Right lobe of liver (tissue), 6 donors: Measurements from ENCODE around the gene NFATC4. TPM values are rescaled to one million over a fixed set of nuclear protein-coding genes. Genes with fewer than 3 reads are reported as not detected.

Experiments used
- ATAC-seq, 4 donors: fragments of 200-7000 bp; cut with Tn5 transposase; one replicate each; pipeline ENCODE4 v1.9.1; 2020; ENCODE audit warnings: mild to moderate bottlenecking in 4 of 4, moderate library complexity in 4 of 4
- DNase-seq, 3 donors: peaks; one replicate each; pipeline ENCODE4 v3.0.0-alpha.2; 2020
- H3K27ac ChIP-seq, 3 donors: fragments of 200-600 bp; one replicate each; pipeline ENCODE4 v1.8.0; 2022
- H3K27me3 ChIP-seq, 2 donors: fragments of 200-600 bp; one replicate each; pipeline ENCODE4 v1.8.0; 2022
- H3K36me3 ChIP-seq, 4 donors: fragments of 200-600 bp; sonication (generic) in 1 of 4; one replicate each; pipeline versions ENCODE4 v1.5.1 to v1.8.0; 2017 to 2022; ENCODE audit warnings: control low read depth in 1 of 4
- H3K4me1 ChIP-seq, 4 donors: fragments of 200-600 bp; sonication (generic) in 1 of 4; one replicate each; pipeline versions ENCODE4 v1.5.1 to v1.8.0; 2017 to 2022; ENCODE audit warnings: control low read depth in 1 of 4
- H3K4me3 ChIP-seq, 3 donors: fragments of 200-600 bp; one replicate each; pipeline ENCODE4 v1.8.0; 2022
- H3K9me3 ChIP-seq, 4 donors: fragments of 200-600 bp; sonication (generic) in 1 of 4; one replicate each; pipeline versions ENCODE4 v1.5.1 to v1.8.0; 2017 to 2022; ENCODE audit warnings: control low read depth in 1 of 4
- POLR2A ChIP-seq: fragments of 450-650 bp; IDR thresholded peaks from one replicate; pipeline ENCODE4 v1.6.1; 2017; ENCODE audit warnings: antibody characterized with exemption, mild to moderate bottlenecking
- WGBS: methylation state at CpG from one replicate; pipeline ENCODE4 v1.1.6; 2018; ENCODE audit warnings: low coverage, low lambda C conversion rate; ENCODE audit not compliant: insufficient coverage; ENCODE audit errors: missing lambda C conversion rate; 5-methylcytosine and 5-hydroxymethylcytosine counted together
- intact Hi-C, 2 donors: fragments of 100-400 bp; cut with DNase I; formaldehyde crosslinking; loops; one replicate each; pipeline versions ENCODE4 v1.11.2 to v1.14.1; 2022
- total RNA-seq, 6 experiments: library from RNA; depleted of rRNA in 2 of 6; stranded (reverse); fragments of >200 nt in 2 of 6; fragmentation: NEBNext Ultra II Directional in 3 of 6; extraction: Animal tissue kit (Norgen Biotek cat#: 25700) in 3 of 6; gene quantifications; one replicate each; pipeline versions ENCODE4 v1.1.0 to v1.2.4, GENCODE V29; 2016 to 2023
- TF ChIP-seq, protein P1 (sequence below), 4 donors: fragments of 200-600 bp in 3 of 4; fragments of 450-650 bp in 1 of 4; IDR thresholded peaks; one replicate each; pipeline versions ENCODE4 v1.5.1 to v1.8.0; 2016 to 2022; ENCODE audit warnings: antibody characterized with exemption in 4 of 4, mild to moderate bottlenecking in 2 of 4
- donor health status: DM: no; HTN: yes; CAD: no.
- donor health status: DM: no; HTN: no; CAD: no.
- donor health status: DM: no; HTN: no; CAD: no.
- donor health status: DM: no; HTN: yes; CAD: no.
- donor health status: DM: no; HTN: yes; CAD: no.

NFATC4 gene
- total RNA-seq, 6 experiments from 2014 or later, result 1.0 to 3.7 (median 2.0) TPM

DNA sequence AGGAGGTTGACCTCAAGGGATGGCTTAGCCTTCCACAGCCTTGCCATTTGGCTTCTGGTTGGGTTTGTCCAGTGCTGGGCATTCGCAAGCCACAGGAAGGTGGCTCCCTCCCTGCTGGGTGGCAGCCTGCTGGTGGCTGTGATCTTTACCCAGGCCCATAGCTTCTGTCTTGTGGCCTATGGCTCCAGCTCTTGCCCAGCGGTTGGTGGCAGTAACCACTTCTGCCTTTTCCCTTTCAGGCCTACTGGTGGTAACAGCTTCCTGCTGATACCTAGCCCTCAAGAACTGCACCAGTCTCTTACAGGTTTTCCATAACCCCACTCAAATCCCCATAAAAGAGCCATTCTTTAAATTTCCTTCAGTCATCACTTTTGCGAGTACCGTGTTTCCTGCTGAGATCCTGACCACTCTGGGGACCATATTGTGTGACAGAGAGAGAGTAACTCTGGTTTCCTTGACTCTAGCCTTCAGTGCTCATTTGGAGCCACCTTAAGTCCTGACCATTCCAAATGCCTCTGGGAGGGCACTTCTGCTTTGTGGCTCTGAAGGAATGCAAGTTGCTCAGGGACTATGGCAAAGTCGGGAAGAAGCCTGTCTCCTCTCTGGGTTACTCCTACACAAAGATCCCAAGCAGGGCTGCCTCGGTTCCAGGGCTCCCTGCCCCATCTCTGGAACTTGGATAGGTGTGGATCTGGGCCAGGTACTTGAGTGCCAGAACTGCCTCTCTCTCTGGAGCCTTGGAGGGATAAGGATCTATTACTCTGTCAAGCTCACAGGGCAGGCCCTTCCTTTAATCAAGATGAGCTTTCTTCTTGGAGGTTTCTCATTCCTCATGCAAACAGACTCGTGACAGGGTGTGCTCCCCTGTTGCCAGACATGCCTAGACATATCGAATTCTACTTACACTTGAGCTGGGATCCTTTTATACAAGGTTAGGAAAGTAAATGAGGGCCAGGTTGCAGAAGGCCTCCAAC is 27.9 kb downstream of the NFATC4 start:
- no peak for ATAC-seq
- WGBS, result 77% methylated on average over 5 of the region's 8 CpGs

GRCh38 chr14:24397639-24398292 is 29.8 kb downstream of the NFATC4 start:
- DNase-seq (no peak), ATAC-seq (no peak)
- Histone ChIP-seq H3K9me3 (no peaks in the 10 kb centered on the region), H3K27me3 (no peaks in the 10 kb centered on the region), H3K36me3 (no peaks in the 10 kb centered on the region), H3K4me1 (peaks cover 0 to 21% (median 0%) of the 10 kb centered on the region in 4 donors), H3K4me3 (no peak overlapping the region), H3K27ac (peak overlapping the region in 1 of 3 donors; percentile 26)
- whole genome bisulfite sequencing, result 60% methylated on average over 2 of the region's 6 CpGs
- intact Hi-C loops, result no loop called here
- TF ChIP-seq, protein P1, sequence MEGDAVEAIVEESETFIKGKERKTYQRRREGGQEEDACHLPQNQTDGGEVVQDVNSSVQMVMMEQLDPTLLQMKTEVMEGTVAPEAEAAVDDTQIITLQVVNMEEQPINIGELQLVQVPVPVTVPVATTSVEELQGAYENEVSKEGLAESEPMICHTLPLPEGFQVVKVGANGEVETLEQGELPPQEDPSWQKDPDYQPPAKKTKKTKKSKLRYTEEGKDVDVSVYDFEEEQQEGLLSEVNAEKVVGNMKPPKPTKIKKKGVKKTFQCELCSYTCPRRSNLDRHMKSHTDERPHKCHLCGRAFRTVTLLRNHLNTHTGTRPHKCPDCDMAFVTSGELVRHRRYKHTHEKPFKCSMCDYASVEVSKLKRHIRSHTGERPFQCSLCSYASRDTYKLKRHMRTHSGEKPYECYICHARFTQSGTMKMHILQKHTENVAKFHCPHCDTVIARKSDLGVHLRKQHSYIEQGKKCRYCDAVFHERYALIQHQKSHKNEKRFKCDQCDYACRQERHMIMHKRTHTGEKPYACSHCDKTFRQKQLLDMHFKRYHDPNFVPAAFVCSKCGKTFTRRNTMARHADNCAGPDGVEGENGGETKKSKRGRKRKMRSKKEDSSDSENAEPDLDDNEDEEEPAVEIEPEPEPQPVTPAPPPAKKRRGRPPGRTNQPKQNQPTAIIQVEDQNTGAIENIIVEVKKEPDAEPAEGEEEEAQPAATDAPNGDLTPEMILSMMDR (IDR thresholded peaks at IDR 0.05), result no peak
- no peak for TF ChIP-seq POLR2A

More for the DNA sequence above, 27.9 kb downstream of the NFATC4 start:
- H3K27ac ChIP-seq, result no peak overlapping the region
- no peak overlapping the region for H3K4me3 ChIP-seq
- peaks cover 0 to 23% (median 0%) of the 10 kb centered on the region in 4 donors for H3K4me1 ChIP-seq
- H3K27me3 ChIP-seq, result no peaks in the 10 kb centered on the region
- H3K36me3 ChIP-seq, result no peaks in the 10 kb centered on the region
- no peak for DNase-seq
- H3K9me3 ChIP-seq, result no peaks in the 10 kb centered on the region
- no peak for TF ChIP-seq POLR2A
- TF ChIP-seq, protein P1 (IDR thresholded peaks at IDR 0.05), result no peak
- intact Hi-C loops, result no loop called here

DNA sequence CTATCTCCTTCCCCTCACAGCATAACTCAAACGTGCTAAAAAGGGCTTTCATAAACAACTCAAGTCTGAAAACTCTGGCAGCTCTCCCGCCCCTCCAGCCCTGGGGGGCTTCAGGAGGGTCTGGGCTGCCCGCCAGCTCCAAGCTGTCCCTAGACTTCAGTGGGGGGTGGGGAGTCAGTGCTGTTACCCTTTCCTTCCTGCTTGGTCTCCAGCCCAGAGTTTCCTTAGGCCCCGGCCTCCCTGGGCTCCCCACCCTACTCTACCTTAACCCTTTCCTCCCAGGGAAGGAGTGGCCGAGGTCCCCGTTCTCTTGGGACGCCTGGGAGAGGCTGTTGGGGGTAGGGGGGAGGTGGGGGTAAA is 30.3 kb downstream of the NFATC4 start:
- Histone ChIP-seq H3K27ac (peak overlapping the region in 2 of 3 donors; percentile 26 to 52), H3K4me3 (peak overlapping the region; percentile 59 to 62 (median 61)), H3K27me3 (no peaks in the 10 kb centered on the region), H3K36me3 (no peaks in the 10 kb centered on the region), H3K9me3 (no peaks in the 10 kb centered on the region), H3K4me1 (peaks cover 0 to 24% (median 0%) of the 10 kb centered on the region in 4 donors)
- no peak for DNase-seq
- intact Hi-C loops, result no loop called here
- ATAC-seq, result peak in 3 of 4 donors; percentile 12 to 38 (median 27)
- no peak for TF ChIP-seq POLR2A
- TF ChIP-seq, protein P1 (IDR thresholded peaks at IDR 0.05), result no peak
- 20% methylated on average over 1 of the region's 7 CpGs for WGBS

DNA sequence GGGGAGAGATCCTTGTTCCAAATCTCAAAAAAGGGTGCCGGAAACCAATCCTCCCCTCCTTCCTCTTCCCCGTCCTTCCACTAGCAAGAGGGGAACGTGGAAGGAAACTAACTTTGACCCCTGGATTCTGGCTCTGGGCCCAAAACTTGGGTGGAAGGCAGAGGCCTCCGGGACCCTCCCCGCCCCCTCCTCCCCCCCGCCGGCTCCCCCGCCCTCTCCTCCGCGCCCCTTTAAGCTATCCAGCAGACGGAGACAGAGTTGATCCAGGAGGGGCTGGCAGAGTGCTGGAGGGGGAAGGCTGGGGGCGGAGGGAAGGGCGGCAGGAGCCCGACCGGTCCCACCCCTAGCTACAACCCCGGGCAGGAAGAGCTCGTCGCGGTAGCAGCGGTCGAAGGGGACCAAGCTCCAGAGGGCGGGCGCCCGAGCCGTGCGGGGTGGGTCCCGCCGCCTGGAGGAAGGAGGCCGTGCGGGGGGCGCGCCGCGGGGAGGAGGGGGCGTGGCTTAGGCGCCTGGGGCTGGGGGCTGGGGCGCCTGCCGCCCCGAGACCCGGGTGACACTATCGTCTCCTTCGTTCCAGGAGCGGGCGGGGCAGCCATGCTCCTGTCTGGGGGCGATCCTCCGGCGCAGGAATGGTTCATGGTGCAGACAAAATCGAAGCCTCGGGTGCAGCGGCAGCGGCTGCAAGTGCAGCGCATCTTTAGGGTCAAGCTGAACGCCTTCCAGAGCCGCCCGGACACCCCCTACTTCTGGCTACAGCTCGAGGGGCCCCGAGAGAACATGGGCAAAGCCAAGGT is 30.9 kb downstream of the NFATC4 start, which contains the start of gene NYNRIN:
Gene NYNRIN, plus strand, starts transcription at position 351 of the 794 bp plus-strand sequence. Its CDS starts 244 bp downstream, at position 595.
- intact Hi-C loops, result no loop called here
- peak within 1 kb of the TSS; percentile 27 to 52 (median 50) for H3K27ac ChIP-seq
- no peaks in the 10 kb centered on the region for H3K9me3 ChIP-seq
- WGBS, result 3% methylated on average over 7 of the region's 57 CpGs
- H3K36me3 ChIP-seq, result no peaks in the 10 kb centered on the region
- peaks cover 0 to 24% (median 0%) of the 10 kb centered on the region in 4 donors for H3K4me1 ChIP-seq
- no peaks in the 10 kb centered on the region for H3K27me3 ChIP-seq
- ATAC-seq, result peak; percentile 71 to 78 (median 75)
- no peak for TF ChIP-seq POLR2A
- TF ChIP-seq, protein P1 (IDR thresholded peaks at IDR 0.05), result no peak
- DNase-seq, result peak in 2 of 3 donors; percentile 52 to 61
- peak within 1 kb of the TSS; percentile 59 to 62 (median 61) for H3K4me3 ChIP-seq
